HEK293T (cell line): ENCODE results near the gene CHMP4B.

ENCODE experiments used
- CTCF ChIA-PET: fragments of 350-600 bp; formaldehyde crosslinking; extraction: SDS; loops from one replicate; lab custom pipeline; 2021; ENCODE audit warnings: antibody characterized with exemption, inconsistent platforms; lab: Yijun Ruan, JAX
- POLR2A ChIA-PET: fragments of 350-600 bp; formaldehyde crosslinking; extraction: SDS; loops from one replicate; lab custom pipeline; 2020; ENCODE audit warnings: antibody characterized with exemption, inconsistent platforms; lab: Yijun Ruan, JAX
- DNase-seq: peaks from one replicate; pipeline ENCODE4 v3.0.0; 2012; ENCODE audit warnings: mixed read lengths; ENCODE audit errors: extremely low spot score
- ARNT ChIP-seq: fragments of 450-650 bp; IDR thresholded peaks from 2 replicates; pipeline ENCODE4 v1.6.1; 2017; ENCODE audit warnings: mild to moderate bottlenecking
- BHLHE40 ChIP-seq: fragments of 450-650 bp; IDR thresholded peaks from 2 replicates; pipeline ENCODE4 v1.6.1; 2016; ENCODE audit warnings: mild to moderate bottlenecking, moderate library complexity, borderline replicate concordance
- CTBP1 ChIP-seq: fragments of 450-650 bp; IDR thresholded peaks from 2 replicates; pipeline ENCODE4 v1.6.1; 2016; ENCODE audit warnings: borderline replicate concordance
- ELF4 ChIP-seq: fragments of 450-650 bp; IDR thresholded peaks from 2 replicates; pipeline ENCODE4 v1.6.1; 2017; ENCODE audit warnings: antibody characterized with exemption
- FOXA1 ChIP-seq: fragments of 450-650 bp; IDR thresholded peaks from 2 replicates; pipeline ENCODE4 v1.6.1; 2016; ENCODE audit warnings: mild to moderate bottlenecking
- FOXK2 ChIP-seq: fragments of 450-650 bp; IDR thresholded peaks from 2 replicates; pipeline ENCODE4 v1.6.1; 2016; ENCODE audit warnings: mild to moderate bottlenecking
- FOXM1 ChIP-seq: fragments of 450-650 bp; IDR thresholded peaks from 2 replicates; pipeline ENCODE4 v1.6.1; 2017; ENCODE audit warnings: mild to moderate bottlenecking, borderline replicate concordance
- HDGF ChIP-seq: fragments of 450-650 bp; IDR thresholded peaks from 2 replicates; pipeline ENCODE4 v1.6.1; 2017; ENCODE audit warnings: antibody characterized with exemption, borderline replicate concordance
- L3MBTL2 ChIP-seq: fragments of 450-650 bp; conservative IDR thresholded peaks from 2 replicates; pipeline ENCODE4 v1.6.1; 2016; ENCODE audit warnings: mild to moderate bottlenecking
- LEF1 ChIP-seq: fragments of 450-650 bp; IDR thresholded peaks from 2 replicates; pipeline ENCODE4 v1.6.1; 2017; ENCODE audit warnings: mild to moderate bottlenecking, borderline replicate concordance
- NFRKB ChIP-seq: fragments of 450-650 bp; IDR thresholded peaks from 2 replicates; pipeline ENCODE4 v1.6.1; 2016; ENCODE audit warnings: mild to moderate bottlenecking, moderate library complexity
- SP1 ChIP-seq: fragments of 450-650 bp; IDR thresholded peaks from 2 replicates; pipeline ENCODE4 v1.6.1; 2017
- SUZ12 ChIP-seq: fragments of 450-650 bp; IDR thresholded peaks from 2 replicates; pipeline ENCODE4 v1.6.1; 2016; ENCODE audit warnings: mild to moderate bottlenecking
- TARDBP ChIP-seq: fragments of 450-650 bp; IDR thresholded peaks from 2 replicates; pipeline ENCODE4 v1.6.1; 2016
- ZNF384 ChIP-seq: fragments of 450-650 bp; IDR thresholded peaks from 2 replicates; pipeline ENCODE4 v1.6.1; 2016
- TF ChIP-seq, protein P1 (sequence below): fragments of 450-650 bp; IDR thresholded peaks from 2 replicates; pipeline ENCODE4 v1.6.1; 2016

The CHMP4B gene

DNA sequence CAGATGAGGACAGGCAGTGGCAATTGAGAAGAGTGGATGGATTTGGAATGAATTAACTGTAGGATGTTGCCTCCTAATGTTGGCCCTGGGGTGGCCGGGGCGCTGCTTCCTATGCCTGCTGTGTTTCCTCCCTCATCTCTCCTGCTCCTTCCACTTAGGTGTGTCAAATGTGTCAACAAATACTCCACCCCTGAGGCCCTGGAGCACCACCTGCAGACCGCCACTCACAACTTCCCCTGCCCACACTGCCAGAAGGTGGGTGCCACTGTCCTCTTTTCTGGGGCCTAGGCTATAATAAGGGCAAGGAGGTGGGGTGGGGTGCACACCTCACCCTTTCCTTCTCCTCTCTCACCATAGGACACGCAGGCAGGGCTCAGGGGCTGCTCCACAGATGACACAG lies 30.0 kb upstream of the CHMP4B start:
- TF ChIP-seq ELF4 (no peak), L3MBTL2 (no peak), SP1 (no peak), FOXA1 (no peak), FOXK2 (no peak), ZNF384 (no peak), ARNT (no peak), BHLHE40 (no peak), NFRKB (no peak), LEF1 (no peak), HDGF (no peak), SUZ12 (no peak), CTBP1 (no peak)
- CTCF ChIA-PET: no interaction called here
- no peak for DNase-seq
- POLR2A ChIA-PET: no interaction called here

DNA sequence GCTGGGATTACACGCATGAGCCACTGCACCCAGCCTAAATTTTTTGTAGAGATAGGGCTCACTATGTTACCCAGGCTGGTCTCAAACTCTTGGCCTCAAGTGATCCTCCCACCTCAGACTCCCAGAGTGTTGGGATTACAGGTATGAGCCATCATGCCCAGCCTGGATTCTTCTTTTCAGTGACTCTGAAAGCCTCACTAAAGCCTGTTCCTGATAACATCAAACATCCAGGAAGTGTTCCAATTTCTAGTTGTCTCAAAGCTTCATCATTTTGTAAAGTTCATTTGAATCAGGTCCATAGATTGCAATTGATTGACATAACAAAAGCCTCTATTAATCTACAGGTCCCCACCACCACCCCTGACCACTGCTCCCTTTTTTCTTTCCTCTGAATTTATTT lies 29.2 kb upstream of the CHMP4B start:
- ChIA-PET CTCF (no interaction called here), POLR2A (no interaction called here)
- no peak for TF ChIP-seq CTBP1
- no peak for TF ChIP-seq FOXA1
- TF ChIP-seq ARNT: no peak
- no peak for TF ChIP-seq L3MBTL2
- TF ChIP-seq LEF1: no peak
- TF ChIP-seq HDGF: no peak
- no peak for TF ChIP-seq ZNF384
- TF ChIP-seq FOXK2: no peak
- TF ChIP-seq ELF4: no peak
- TF ChIP-seq NFRKB: no peak
- no peak for TF ChIP-seq SP1
- no peak for TF ChIP-seq FOXM1
- no peak for TF ChIP-seq BHLHE40
- TF ChIP-seq SUZ12: no peak
- no peak for TF ChIP-seq TARDBP
- TF ChIP-seq, protein P1, sequence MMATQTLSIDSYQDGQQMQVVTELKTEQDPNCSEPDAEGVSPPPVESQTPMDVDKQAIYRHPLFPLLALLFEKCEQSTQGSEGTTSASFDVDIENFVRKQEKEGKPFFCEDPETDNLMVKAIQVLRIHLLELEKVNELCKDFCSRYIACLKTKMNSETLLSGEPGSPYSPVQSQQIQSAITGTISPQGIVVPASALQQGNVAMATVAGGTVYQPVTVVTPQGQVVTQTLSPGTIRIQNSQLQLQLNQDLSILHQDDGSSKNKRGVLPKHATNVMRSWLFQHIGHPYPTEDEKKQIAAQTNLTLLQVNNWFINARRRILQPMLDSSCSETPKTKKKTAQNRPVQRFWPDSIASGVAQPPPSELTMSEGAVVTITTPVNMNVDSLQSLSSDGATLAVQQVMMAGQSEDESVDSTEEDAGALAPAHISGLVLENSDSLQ: no peak
- DNase-seq: no peak

DNA sequence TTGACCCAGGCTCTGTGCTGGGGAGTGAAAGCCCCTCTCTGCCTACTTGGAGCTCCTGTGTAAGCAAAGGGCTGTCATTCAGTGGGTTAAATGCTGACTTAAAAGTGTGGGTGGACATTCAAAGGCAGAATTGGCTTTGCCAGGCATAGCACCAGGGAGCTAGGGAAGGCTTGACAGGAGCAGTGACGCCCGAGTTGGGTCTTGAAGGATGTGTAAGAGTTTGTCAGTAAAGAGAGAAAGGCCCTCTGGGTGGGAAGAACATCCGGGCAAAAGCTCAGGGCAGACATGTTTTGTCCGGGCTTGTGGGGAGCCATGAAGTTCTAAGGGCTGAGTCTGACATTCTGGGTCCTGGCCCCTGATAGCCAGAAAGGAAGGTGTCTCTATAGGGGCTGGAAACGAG lies 27.9 kb upstream of the CHMP4B start:
- TF ChIP-seq LEF1 (no peak), TARDBP (no peak), FOXM1 (no peak), FOXA1 (no peak), FOXK2 (no peak), SP1 (no peak), ZNF384 (no peak), HDGF (no peak), BHLHE40 (no peak), CTBP1 (no peak), ARNT (no peak), ELF4 (no peak), NFRKB (no peak), L3MBTL2 (no peak), SUZ12 (no peak)
- TF ChIP-seq, protein P1: no peak
- ChIA-PET POLR2A (no interaction called here), CTCF (interaction anchor here (0.6 kb wide), 1 partner anchor 15 kb away, joined by 6 read pairs; no protein-coding TSS in a partner anchor)
- no peak for DNase-seq

DNA sequence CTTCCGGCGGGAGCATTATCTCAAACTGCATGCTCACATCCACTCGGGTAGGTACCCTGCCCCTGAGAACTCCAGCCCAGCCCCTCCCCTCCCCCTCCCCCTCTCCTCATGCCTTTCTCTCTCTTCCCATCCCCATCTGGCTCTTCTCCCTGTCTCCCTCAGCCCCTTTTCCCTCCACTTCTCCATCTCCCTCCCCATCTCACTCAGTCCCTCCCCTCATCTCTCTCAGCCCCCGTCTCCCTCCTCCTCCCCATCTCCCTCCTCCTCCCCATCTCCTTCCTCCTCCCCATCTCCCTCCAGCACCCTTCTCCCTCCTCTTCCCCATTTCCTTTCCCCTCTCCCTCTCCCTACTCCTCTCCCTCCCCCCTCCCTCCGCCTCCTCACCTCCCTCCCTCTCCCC lies 27.3 kb upstream of the CHMP4B start:
- ChIA-PET CTCF (no interaction called here), POLR2A (no interaction called here)
- no peak for DNase-seq
- TF ChIP-seq TARDBP (no peak), LEF1 (no peak), L3MBTL2 (no peak), ARNT (no peak), FOXK2 (no peak), ZNF384 (no peak), SUZ12 (no peak), ELF4 (no peak), FOXA1 (no peak), SP1 (no peak), NFRKB (no peak), FOXM1 (no peak), CTBP1 (no peak), BHLHE40 (no peak), HDGF (no peak)
- TF ChIP-seq, protein P1: no peak

DNA sequence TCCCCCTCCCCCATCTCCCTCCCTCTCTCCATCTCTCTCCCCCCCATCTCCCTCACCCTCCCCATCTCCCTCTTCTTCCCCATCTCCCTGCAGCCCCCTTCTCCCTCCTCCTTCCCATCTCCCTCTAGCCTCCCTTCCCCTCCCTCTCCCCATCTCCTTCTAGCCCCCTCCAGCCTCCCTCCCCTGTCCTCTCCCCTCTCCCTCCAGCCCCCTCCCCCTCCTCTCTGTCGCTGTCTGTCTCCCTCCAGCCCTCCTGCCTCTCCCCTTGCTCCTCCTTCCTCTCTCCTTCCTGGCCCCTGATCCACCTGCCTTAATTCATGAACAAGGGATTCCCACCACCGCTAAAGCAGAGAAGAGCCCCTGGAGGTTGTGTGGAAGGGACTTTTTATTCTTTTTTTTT lies 26.9 kb upstream of the CHMP4B start:
- ChIA-PET CTCF (no interaction called here), POLR2A (no interaction called here)
- no peak for DNase-seq
- no peak for TF ChIP-seq ZNF384
- TF ChIP-seq SUZ12: no peak
- no peak for TF ChIP-seq L3MBTL2

DNA sequence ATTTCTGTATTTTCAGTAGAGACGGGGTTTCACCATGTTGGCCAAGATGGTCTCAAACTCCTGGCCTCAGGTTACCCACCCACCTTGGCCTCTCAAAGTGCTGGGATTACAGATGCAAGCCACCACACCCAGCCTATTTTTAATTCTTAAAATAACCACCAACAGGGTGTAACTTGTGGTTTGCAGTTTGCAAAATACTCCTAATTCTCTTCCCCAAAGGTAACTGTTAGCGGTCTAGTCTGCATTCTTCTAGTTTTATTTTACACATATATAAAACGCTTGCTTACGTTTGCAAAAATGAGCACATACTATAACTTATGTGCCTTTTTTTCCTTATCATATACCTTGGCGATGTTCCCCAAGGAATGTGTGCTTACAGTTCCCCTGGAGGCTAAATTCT lies 25.6 kb upstream of the CHMP4B start:
- TF ChIP-seq HDGF: no peak
- TF ChIP-seq FOXK2: no peak
- TF ChIP-seq TARDBP: no peak
- TF ChIP-seq BHLHE40: no peak
- TF ChIP-seq SP1: no peak
- no peak for TF ChIP-seq CTBP1
- no peak for TF ChIP-seq ELF4
- TF ChIP-seq LEF1: no peak
- TF ChIP-seq NFRKB: no peak
- no peak for TF ChIP-seq ARNT
- no peak for TF ChIP-seq FOXM1
- TF ChIP-seq SUZ12: no peak
- TF ChIP-seq L3MBTL2: no peak
- TF ChIP-seq ZNF384: no peak
- no peak for TF ChIP-seq FOXA1
- TF ChIP-seq, protein P1: no peak
- ChIA-PET POLR2A (no interaction called here), CTCF (no interaction called here)
- no peak for DNase-seq
